G401.6 (cell line): ENCODE data around the gene CAV1.

Experiments
- FAIRE-seq: peaks from 2 replicates; lab custom pipeline; 2012; peaks lifted over from hg19 to GRCh38; lab: Jason Lieb, UNC

The CAV1 gene

DNA sequence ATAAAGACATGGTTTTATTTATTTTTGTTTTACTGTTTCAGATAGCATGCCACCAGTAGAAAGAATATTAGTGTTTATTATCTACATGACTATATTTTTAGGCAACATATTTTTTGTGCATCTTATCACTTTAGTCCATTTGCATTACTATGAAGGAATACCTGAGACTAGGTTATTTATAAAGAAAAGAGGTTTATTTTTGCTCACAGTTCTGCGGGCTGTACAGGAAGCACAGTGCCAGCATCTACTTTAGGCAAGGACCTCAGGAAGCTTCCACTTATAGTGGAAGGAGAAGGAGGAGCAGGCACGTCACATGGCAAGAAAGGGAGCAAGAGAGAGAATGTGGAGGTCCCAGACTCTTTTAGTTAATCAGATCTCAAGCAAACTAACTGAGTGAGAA lies 19.6 kb upstream of the CAV1 start:
- no peak for FAIRE-seq

DNA sequence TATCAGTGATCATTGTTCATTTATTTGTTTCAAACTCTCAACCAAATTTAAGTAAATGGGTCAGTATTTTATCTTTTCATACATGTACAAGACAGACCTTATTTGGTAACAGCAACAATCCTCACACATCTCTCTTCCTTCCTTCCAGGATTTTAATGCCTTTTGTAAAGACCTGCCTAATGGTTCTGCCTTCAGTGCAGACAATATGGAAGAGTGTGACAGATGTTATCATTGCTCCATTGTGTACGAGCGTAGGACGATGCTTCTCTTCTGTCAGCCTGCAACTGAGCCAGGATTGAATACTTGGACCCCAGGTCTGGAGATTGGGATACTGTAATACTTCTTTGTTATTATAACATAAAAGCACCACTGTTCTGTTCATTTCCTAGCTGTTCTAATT lies 19.0 kb upstream of the CAV1 start:
- no peak for FAIRE-seq

DNA sequence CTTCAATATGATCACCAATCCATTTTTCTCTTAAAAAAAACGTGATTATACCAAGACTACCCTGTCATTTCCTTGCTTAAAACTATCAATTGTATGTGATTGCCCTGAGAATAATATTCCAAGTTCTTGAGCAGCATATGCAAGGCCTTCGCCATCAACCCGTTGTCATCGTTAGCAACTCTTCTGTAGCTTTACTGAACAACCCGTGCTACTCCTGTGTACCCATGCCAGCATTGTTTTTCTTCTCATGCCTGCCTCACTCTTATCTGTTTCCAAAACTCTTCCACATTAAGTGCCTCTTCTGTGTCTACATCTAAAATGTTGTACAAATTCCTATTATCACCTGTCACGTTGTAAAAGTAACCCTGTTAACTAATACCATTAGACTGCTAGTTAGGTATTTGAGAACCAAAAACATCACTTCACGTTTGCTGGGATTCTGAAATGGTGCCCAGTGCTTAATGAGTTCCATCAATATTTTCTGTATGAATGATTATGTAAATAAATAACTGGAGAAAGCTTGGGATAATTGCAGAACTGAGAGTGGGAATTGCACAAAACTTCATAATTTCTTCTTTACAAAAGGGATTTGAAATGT lies 14.8 kb upstream of the CAV1 start:
- no peak for FAIRE-seq

DNA sequence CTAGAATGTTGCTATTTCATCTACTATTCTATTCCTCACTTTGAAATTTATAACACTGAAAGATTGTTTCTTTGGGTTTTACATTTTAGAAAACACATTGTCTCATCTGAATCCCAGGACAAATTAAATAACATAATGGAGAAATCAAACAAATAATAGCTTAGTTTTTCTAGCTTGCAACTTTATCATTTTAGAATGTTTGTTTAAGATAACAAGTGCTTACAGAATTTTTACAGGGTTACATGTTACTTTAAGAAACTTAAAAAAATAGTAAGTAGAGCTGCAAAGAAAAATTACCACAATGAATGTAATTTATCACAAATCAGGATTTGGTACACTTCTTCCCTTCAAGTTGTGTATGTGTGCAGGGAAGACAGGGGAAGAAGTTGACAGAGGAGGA lies 14.0 kb upstream of the CAV1 start:
- no peak for FAIRE-seq

DNA sequence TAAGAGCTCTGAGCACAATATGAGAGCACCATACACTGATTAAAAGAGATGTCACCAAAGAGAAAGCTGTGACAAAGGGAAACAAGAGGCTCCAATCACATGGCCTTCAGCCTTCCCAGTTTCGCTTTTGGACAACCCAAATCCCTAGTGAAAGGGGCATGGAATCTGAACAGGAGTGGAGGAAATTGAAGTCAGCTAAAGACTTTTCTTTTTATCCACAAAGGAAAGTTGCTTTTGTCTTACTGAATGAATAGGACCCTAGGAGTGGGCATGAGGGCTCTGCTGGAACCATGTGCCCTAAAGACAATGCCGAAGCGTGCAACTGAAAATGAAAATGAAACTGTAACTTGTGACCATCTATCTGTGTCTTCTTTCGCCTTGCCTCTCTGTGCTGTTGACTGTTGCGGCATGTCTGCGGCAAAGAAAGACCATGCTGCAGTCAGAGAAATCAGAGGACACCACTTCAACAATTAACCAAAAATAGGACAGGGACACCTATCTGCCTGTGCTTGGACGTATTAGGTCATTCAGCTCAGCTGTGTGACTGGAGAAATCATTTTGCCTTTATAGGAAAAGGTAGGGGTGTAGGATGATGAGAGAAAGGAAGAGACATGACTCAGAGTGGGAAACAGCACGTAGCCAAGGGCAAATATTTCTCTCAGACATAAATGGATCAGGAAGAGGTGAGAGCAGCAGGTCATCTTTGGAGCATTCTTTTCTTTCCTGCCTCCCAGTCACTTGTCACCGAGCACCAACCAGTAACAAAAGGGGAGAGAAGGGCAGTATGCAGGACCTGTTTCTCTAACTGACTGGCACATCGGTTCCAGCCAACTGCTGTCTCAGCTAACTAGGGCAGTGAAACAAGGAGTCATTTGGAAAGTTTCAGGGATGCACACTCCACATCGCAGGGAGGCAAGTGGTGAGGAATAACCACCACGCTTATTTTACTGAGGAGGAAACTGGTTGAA lies 13.0 kb upstream of the CAV1 start:
- FAIRE-seq, result no peak

DNA sequence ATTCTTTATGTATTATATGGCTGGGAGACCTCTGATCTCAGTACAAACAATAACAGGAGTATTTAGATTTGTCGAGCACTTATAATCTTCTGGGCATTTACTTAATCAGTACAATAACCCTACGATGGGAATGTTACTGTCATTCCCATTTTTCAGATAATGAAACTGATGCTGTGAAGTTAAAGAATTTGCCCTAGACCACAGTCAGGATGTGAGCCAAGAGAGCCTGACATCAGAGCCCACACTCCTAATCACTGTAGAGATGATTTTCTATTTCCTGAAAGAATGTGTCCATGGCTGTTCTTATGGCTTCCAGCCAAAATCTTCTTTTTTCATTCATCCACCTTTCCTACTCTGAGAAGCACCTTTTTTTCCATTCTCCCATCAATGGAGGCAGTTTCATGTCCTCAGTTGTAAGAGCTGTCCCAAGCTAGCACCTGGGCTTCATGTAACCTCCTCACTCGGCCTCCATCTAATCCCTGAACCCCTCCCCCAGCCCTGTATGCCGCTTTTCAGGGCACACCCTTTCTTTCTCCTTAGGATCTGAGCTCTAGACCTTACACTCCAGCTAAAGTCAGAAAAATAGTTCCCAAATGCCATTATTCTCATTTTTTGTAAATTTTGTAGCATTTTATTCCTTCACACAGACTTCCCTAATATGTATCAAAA lies 12.2 kb upstream of the CAV1 start:
- FAIRE-seq, result no peak

DNA sequence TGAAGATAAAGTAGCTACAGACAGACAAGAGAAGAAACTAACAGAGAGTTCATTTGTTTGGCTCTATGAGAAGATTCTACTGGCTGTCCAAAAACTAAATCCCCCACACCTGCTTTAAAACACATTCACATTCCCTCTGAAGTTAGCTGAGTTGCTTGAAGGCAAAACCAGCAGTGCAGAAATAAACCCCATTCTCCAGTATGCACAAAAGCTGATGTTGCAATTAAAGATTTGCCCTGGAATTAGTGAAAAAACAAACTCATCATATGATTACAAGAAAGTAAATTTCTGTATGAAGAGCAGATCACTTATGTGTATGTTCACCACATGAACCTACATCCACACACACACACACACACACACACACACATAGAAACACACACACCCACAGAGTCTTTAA lies 9.3 kb upstream of the CAV1 start:
- FAIRE-seq, result no peak

DNA sequence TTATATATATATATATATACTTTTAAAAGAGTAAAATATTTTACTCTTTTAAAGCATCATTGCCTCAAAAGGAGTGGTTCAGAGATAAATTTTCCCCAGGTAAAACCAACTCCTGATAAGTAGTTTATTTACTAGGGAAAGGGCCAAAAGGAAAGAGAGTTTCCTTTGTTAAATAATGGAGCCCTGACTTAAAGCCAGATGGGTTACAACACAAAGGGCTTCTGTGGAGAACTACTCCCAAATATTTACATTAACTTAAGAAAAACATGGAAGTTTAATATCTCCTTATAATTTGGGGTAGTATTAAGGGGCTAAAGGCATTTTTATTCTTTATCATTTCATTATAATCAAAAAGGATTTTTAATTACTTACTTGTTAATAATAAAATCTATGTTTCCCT lies 8.5 kb upstream of the CAV1 start:
- FAIRE-seq, result no peak

DNA sequence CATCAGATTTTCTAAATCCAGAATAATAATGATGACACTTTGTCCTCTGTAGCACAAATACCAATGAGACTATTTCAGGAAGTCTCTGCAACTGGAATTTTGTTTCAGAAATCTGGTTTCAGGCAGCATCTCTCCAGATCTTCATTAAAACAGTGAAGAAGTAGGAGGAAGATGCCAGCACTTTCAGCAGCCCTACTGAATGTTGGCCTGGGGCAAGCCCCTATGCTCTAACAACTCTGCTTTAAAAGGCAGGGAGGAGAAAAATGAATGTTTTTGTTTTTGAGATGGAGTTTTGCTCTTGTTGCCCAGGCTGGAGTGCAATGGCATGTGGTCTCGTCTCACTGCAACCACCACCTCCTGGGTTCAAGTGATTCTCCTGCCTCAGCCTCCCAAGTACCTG lies 7.2 kb upstream of the CAV1 start:
- FAIRE-seq, result no peak

DNA sequence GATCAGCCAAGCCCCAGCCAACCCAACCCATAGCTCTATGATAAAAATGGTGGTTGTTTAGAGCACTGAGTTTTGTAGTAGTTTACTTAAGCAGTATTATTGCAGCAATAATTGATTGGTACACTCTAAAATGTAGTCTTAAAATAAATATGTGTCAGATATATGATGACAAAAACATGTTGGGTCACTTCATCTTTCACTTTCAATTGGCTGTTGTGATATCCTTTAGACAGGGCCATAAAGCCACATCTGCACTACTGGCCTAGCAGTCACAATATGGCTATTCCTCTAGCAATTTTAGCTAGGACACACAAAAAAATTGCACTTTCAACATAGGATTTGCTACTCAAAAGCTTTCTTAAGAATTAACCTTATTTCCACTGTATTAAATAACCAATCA lies 5.9 kb upstream of the CAV1 start:
- no peak for FAIRE-seq

DNA sequence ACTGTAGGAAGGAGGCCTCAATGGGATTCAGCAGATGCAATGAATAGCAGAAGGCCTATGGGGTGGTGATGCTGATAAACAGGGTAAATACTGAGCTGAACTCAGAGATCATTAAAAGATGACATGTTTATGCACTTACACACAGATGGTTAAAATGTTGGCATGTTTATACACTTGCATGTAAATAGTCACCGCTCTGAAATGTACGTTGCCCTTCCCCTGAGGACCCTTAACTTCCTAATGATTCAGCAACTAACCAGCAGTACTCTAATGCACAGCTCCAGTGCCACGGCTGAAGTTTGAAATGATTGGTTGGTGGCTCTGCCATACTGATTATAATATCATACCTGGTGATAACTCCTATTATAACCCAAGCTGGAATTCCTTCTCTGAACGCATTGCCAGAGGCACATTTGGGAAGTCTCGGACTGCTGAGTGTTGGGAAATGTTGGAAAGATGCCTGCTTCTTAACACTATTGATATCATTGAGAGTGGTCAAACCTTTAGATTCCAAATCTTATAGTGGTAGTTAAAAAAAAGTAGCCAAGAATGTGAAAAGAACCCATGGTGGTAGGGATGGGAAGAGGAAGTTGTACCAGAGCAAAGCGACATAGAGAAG lies 3.7 kb upstream of the CAV1 start:
- FAIRE-seq, result no peak

DNA sequence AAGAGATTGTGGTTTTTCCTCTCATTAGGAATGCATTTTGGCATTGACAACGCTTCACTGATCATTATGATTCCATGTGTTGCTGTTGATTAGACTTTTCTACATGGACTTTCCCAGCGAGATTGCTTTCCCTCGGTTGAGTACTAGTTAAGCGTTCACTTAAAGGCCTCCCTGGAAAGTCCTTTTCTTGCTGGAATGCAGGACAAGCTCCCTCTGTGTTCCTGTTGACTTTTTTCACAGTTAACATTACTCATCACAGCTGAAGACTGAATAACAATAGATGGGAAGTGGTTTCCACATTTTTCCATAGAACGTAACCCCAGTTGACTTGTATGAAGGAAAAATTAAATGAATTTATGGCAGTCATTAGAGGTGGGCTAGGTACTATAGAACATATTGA lies 2.6 kb upstream of the CAV1 start:
- no peak for FAIRE-seq

DNA sequence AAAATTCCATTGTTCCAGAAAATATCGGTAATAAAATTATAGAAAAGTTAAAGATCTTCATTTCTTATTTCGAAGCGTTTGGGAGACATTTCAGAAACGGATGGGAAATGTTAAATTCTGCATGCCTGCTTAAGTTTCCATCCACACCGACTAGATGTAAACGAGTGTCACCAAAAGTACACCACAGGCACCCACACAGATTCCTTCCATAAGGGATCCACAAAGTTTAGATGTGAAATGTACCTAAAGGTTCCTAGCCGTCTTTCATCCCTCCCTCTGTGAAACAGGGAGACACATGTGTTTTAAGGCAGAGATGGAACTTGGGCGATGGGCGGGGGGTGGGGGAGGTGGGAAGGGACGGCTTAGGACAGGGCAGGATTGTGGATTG lies 621 bp upstream of the CAV1 start:
- FAIRE-seq, result no peak

DNA sequence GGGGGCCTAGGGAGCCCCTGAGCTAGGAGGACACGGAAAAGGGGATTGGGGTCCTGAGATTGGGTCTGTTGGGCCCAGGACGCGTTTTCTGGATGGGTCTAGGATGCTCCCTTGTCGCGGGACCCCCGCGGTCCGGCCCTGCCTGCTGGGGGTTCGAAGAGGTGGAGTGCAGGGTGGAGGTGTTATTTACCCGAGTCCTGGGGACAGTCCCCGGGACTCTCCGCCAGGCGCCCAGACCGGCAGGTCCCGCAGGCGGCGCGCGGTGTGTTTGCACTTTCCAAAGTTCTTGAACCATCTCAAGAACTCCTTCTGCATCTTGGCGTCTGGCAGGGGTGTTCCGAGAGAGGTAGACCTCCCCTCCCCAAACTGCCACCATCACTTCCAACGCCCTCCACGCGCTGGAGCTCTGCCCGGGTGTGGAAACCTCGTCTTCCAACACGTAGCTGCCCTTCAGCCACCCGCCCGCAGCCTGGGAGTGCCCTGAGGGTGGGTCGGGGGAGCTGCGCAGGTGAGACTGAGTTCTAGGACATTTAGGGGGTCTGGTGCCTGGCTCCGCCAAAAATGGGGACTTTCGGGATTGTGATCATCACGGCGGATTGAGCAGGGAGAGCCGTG lies 569 bp downstream of the CAV1 start:
- no peak for FAIRE-seq

DNA sequence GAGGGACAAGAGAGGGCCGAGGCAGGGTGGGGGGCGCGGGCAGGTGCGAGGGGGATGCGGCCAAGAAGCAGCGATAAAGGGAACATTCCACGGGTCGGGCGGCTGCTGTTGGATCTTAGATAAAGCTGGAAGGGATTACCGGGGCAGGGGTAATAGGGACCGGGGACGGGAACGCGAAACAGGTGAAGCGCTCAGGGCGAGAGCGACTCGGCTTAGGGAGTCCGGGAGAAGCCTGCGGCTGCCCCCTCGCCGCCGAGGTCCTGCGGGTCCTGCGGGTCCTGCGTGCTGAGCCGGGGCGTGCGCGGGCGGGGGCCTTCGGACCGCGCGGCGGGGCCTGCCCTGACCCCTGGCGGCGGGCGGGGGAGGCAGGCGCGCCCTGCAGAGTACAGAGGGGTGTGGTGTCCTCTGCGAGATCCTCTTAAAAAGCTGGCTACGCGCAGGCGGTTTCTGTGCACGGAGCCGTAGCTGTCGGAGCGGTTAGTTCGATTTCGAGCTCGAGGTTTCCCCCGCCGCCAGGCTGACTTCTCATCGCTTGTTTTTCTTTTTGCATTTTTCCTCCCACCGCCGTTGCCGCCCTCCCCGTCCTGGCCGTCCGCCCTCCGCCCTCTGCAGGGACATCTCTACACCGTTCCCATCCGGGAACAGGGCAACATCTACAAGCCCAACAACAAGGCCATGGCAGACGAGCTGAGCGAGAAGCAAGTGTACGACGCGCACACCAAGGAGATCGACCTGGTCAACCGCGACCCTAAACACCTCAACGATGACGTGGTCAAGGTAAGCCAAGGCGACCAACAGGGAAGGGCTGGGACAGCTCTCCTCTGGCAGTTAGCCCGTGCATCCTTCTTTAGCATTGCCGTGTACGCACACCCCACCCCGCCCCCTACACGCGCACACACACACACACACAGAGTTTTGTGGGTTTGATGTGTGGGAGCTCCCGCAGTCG lies 1.4 kb downstream of the CAV1 start:
- no peak for FAIRE-seq

DNA sequence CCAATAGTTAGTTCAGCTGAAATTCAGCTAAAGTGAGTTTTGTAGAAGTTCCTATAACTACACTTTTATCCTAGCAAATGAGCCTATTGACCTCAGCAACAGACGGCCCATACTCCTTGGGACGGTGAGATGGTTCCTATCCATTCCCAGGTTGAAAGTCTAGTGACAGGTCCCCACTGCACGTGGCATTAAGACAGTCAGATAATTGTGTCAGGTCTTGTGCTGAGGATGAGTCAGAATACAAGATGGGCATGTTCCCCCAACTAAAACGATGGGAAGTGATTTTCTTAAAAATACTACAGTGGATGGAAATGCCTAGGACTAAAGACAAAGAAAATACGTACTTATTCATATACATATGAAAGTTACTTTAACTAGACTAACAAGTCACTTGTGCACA lies 2.1 kb downstream of the CAV1 start:
- FAIRE-seq, result no peak

DNA sequence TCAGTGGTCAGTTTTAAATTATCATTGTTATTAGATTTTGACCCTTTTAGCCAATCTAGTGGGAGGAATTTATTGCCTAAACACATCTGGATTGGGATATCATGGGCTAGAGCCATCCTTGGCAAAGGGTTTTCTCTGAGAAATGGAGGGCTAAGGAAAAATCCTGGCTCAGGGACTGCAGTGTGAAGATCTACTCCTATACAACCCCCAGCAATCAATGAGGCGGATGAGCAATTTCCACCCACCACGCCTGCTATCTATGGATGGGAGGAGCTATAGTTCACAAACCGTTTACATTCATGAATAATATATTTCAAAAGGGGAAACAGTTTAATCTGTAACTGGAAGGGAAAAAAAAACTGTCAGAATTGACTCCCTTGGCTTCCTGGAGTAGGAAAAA lies 2.7 kb downstream of the CAV1 start:
- no peak for FAIRE-seq

DNA sequence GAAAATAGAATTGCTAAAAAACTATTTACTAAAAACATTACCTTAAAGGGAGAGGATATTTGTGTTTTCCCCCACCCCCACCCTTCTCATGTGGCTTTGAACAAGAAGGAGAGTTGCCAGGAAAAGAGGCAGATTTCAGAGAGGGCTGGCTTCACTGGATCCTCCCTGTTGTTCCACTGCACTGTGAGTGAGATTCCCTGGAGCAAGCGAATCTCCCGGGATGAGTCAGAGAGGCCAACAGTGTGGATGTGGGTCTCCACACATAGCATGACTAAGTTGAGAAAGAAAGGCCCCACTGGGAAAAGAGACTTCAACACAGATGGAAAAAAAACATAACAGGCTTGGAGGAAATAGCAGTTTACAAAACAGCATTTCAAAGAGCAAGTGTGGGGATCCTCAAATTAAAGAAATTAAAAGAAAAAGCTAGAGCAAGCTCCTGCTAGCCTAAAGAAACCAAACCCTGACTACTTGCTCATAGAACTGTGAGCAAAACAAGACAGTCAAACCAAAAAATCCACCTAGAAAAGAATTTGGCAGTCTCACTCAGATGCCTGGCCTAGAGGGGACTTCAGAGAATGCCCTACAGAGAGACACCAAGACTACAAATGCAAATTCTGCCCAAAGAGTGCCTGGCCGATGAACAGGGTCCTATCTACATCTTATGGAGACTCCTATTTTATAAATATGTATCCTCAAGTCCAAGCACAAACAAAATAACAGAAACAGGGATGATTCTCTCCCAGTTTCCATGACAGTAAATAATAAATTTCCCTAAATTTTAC lies 3.4 kb downstream of the CAV1 start:
- FAIRE-seq, result no peak

DNA sequence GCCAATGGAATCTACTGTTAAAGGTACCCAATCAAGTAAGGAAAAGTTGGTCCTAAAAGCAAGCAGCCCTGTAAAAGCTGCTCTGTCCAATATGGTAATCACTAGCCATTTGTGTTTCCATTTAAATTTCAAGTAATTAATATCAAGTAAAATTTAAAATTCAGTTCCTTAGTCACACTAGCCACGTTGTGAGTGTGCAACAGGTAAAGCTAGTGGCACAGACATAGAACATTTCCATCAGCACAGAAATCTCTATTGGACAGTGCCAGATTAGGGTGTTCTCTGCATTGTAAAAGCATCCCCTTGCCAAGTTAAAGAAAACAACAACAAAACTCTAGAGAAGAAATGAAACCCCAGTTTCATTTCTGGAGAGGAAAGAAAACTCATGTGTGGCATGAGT lies 4.4 kb downstream of the CAV1 start:
- FAIRE-seq, result no peak

DNA sequence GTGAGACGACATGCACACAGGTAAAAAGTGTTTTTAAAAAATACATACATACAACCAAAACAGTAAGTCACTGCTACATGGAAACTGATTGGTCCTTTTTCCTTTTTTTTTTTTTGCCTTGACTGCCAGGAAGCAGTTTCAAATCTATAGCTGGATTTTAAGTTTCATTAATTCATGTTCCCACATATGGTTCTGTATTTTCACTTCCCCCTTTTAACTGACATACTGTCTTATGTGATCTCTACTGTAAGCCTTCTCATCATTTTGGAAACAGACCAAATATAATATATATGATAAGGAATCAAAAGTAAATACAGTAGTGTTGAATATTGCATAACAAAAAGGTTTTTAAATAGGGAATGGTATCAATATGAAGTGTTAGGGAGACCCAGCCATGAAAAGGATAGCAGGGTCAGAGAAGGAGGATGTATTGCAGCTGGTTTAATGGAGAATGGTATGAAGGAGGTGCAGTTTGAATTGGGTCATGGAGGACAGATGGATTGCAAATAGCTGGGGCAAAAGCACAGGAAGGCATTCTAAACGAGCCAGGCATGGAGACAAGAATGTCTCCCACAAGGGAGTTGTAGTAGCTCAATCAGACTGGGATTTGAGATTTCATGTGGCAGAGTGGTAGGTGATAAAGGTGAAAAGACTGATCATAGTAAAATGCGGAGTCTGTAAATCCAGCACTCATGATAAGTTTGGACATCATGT lies 5.4 kb downstream of the CAV1 start:
- no peak for FAIRE-seq
